Colonic mucosa (tissue), 4 donors: Measurements from ENCODE around the gene PCNX2. TPM values are rescaled to one million over a fixed set of nuclear protein-coding genes. Genes with fewer than 3 reads are reported as not detected.

Experiments
- DNase-seq: peaks from one replicate; pipeline ENCODE4 v3.0.0-alpha.2; 2020
- H3K27ac ChIP-seq: fragments of 200-600 bp; one replicate; pipeline ENCODE4 v1.8.0; 2021
- H3K27me3 ChIP-seq: fragments of 200-600 bp; one replicate; pipeline ENCODE4 v1.8.0; 2021
- H3K36me3 ChIP-seq: fragments of 200-600 bp; one replicate; pipeline ENCODE4 v1.8.0; 2021
- H3K4me1 ChIP-seq: fragments of 200-600 bp; one replicate; pipeline ENCODE4 v1.8.0; 2021; ENCODE audit warnings: mild to moderate bottlenecking
- H3K4me3 ChIP-seq: fragments of 200-600 bp; one replicate; pipeline ENCODE4 v1.8.0; 2021
- H3K9ac ChIP-seq, 2 donors: one replicate each; pipeline ENCODE4 v1.7.0; 2013; ENCODE audit warnings: control low read depth in 2 of 2, low read depth in 2 of 2, low read length in 2 of 2
- H3K9me3 ChIP-seq: fragments of 200-600 bp; one replicate; pipeline ENCODE4 v1.8.0; 2021
- intact Hi-C: fragments of 100-400 bp; cut with DNase I; formaldehyde crosslinking; loops from one replicate; pipeline ENCODE4 v1.14.1; 2022
- total RNA-seq, 2 donors: library from RNA; stranded (reverse); fragmentation: NEBNext Ultra II Directional in 1 of 2; extraction: Animal tissue kit (Norgen Biotek cat#: 25700) in 1 of 2; gene quantifications; one replicate each; pipeline ENCODE4 v1.2.1, GENCODE V29; 2021
- TF ChIP-seq, protein P1 (sequence below): fragments of 200-600 bp; IDR thresholded peaks from one replicate; pipeline ENCODE4 v1.8.0; 2022; ENCODE audit warnings: antibody characterized with exemption, mild to moderate bottlenecking
- donor health status: healthy.
- donor health status: DM: no; HTN: no; CAD: no.
- donor health status: DM: no; HTN: no; CAD: no.

The PCNX2 gene
- total RNA-seq, 2 donors from 2014 or later = 5.4 to 6.7 TPM

DNA sequence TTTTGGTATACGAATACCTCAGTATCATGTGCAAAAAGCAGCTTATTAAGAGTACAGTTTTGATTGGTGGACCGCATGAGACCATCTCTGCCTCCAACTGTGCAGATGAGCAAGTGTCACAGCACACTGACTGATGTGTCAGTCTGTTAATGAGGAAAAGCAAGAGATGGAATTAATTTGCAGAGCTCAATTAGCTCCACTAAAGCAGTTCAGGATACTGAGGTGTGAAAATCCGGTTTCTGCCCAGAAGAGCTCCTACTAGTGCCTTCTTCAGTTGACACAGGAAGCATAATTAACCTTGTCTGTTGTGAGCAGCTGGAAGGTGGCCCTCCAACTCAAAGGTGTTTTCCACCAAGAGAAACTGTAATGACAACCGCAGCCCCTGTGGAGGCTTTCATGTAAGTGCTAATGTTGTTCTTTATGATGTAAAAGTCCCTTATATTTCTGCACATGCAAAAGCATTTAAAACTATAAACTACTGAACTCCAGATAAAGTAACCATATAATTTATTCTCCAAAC is 44.3 kb downstream of the PCNX2 start:
- intact Hi-C loops = no loop called here
- no peak for DNase-seq
- H3K36me3 ChIP-seq = no peaks in the 10 kb centered on the region
- H3K27me3 ChIP-seq = no peaks in the 10 kb centered on the region
- H3K4me1 ChIP-seq = no peaks in the 10 kb centered on the region
- no peaks in the 10 kb centered on the region for H3K9me3 ChIP-seq
- TF ChIP-seq, protein P1, sequence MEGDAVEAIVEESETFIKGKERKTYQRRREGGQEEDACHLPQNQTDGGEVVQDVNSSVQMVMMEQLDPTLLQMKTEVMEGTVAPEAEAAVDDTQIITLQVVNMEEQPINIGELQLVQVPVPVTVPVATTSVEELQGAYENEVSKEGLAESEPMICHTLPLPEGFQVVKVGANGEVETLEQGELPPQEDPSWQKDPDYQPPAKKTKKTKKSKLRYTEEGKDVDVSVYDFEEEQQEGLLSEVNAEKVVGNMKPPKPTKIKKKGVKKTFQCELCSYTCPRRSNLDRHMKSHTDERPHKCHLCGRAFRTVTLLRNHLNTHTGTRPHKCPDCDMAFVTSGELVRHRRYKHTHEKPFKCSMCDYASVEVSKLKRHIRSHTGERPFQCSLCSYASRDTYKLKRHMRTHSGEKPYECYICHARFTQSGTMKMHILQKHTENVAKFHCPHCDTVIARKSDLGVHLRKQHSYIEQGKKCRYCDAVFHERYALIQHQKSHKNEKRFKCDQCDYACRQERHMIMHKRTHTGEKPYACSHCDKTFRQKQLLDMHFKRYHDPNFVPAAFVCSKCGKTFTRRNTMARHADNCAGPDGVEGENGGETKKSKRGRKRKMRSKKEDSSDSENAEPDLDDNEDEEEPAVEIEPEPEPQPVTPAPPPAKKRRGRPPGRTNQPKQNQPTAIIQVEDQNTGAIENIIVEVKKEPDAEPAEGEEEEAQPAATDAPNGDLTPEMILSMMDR = no peak
- H3K27ac ChIP-seq = no peak overlapping the region
- peak overlapping the region in 1 of 2 donors; percentile 28 for H3K9ac ChIP-seq
- H3K4me3 ChIP-seq = no peak overlapping the region

DNA sequence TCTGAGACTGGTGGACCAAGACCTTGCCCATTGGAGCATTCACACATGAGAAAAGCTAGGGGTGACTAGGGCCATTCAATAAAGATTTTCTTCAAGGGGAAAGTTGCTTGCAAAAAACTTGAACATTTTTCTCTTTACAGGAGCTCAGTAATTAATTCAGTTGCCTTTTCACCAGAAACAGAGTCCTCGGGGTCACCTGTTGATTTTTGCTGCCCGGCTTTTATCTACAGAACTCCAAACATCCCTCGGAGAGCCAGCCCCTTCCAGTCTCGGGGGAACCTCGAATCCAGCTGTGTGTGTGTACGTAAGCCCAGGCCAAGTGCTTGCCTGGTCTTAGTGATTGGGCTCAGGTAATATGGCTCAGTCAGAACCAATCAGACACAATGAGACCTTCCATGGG is 47.5 kb downstream of the PCNX2 start:
- H3K4me3 ChIP-seq = no peak overlapping the region
- no peaks in the 10 kb centered on the region for H3K36me3 ChIP-seq
- H3K4me1 ChIP-seq = peaks cover 6% of the 10 kb centered on the region
- TF ChIP-seq, protein P1 = no peak
- no peak overlapping the region for H3K9ac ChIP-seq
- no peaks in the 10 kb centered on the region for H3K27me3 ChIP-seq
- no peaks in the 10 kb centered on the region for H3K9me3 ChIP-seq
- no peak for DNase-seq
- intact Hi-C loops = no loop called here
- no peak overlapping the region for H3K27ac ChIP-seq

DNA sequence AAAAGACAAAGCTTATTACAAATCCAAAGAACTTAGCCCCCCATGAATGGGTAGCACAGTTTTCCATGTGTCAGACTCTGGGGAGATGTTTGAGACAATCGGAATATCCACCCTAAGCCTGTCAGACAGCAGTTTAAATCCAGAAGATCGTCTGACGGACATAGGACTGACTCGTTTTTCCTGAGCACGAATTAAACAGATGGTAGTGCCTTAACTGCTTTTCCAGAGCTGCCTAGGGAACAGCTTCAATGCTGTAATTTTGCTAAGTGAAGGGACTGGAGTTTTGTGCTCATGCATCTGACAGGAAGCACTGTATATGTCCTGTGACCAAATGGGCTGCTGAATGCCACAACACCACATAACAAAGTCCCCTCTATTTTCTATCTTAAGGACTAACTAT is 48.6 kb downstream of the PCNX2 start:
- no peak overlapping the region for H3K9ac ChIP-seq
- H3K4me1 ChIP-seq = peaks cover 7% of the 10 kb centered on the region
- intact Hi-C loops = no loop called here
- no peak overlapping the region for H3K27ac ChIP-seq
- H3K9me3 ChIP-seq = no peaks in the 10 kb centered on the region
- no peaks in the 10 kb centered on the region for H3K36me3 ChIP-seq
- TF ChIP-seq, protein P1 = no peak
- H3K27me3 ChIP-seq = no peaks in the 10 kb centered on the region
- H3K4me3 ChIP-seq = no peak overlapping the region
- no peak for DNase-seq

DNA sequence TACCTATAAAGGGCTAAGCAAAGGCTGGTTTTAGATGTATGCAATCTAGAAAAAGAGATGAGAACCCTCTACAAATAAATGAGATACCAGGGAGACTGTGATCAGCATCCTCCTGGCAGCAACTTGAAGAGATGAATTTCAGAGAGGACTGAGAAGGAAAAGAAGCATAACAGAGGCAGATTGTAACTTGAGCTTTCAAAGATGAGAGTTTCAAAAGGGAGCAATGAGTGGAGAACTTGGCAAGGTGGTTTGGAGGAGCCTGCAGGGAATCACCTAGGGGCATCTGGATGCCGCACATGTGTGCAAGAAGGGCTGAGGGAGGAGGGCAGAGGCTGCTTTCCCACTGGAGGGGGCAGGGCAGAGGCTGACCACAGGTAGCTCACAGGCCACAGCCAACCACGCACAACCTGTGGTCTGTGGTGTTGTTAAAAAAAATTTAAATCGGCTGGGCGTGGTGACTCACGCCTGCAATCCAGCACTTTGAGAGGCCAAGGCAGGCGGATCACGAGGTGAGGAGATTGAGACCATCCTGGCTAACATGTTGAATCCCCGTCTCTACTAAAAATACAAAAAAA is 50.2 kb downstream of the PCNX2 start:
- TF ChIP-seq, protein P1 = no peak
- intact Hi-C loops = no loop called here
- Histone ChIP-seq H3K9me3 (no peaks in the 10 kb centered on the region), H3K36me3 (no peaks in the 10 kb centered on the region), H3K4me1 (peaks cover 7% of the 10 kb centered on the region), H3K27me3 (no peaks in the 10 kb centered on the region), H3K27ac (no peak overlapping the region), H3K9ac (no peak overlapping the region), H3K4me3 (no peak overlapping the region)
- no peak for DNase-seq

DNA sequence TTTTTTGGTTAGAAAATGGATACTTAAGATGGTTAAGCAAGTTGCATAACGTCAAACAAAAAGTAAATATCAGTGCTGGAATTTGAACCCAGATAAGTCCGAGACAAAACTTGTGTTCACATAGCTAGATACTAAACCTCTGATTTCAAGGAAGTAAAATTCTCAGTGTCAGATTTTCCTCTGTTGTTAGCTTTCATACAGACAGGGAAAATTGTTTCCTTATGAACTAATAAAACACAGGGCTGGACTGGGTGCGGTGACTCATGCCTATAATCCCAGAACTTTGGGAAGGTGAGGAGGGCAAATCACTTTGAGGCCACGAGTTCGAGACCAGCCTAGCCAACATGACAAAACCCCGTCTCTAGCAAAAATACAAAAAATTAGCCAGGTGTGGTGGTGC is 51.3 kb downstream of the PCNX2 start:
- no peak overlapping the region for H3K9ac ChIP-seq
- peaks cover 7% of the 10 kb centered on the region for H3K4me1 ChIP-seq
- DNase-seq = peak; percentile 61
- H3K4me3 ChIP-seq = no peak overlapping the region
- intact Hi-C loops = loop anchor here (5.0 kb wide), 1 partner anchor 607 kb away; no protein-coding TSS in a partner anchor
- H3K36me3 ChIP-seq = no peaks in the 10 kb centered on the region
- H3K9me3 ChIP-seq = no peaks in the 10 kb centered on the region
- peak overlapping the region; percentile 83 for H3K27ac ChIP-seq
- TF ChIP-seq, protein P1 = no peak
- H3K27me3 ChIP-seq = no peaks in the 10 kb centered on the region
